GM23338 (cell line): ENCODE data around the gene ESPL1. TPM values are rescaled to one million over a fixed set of nuclear protein-coding genes. Genes with fewer than 3 reads are reported as not detected.

Experiments
- ATAC-seq: fragments of 200-7000 bp; cut with Tn5 transposase; 3 replicates; pipeline ENCODE4 v1.9.1; 2020
- DNase-seq: peaks from one replicate; pipeline ENCODE4 v3.0.0-alpha.2; 2015; ENCODE audit warnings: low spot score
- H2AFZ ChIP-seq: fragments of 200-600 bp; sonication (generic); 2 replicates; pipeline ENCODE4 v1.8.0; 2016; ENCODE audit warnings: antibody characterized with exemption, mild to moderate bottlenecking, moderate library complexity
- H3F3A ChIP-seq: fragments of 200-600 bp; sonication (generic); replicated peaks from 2 replicates; pipeline ENCODE4 v1.8.0; 2017; ENCODE audit warnings: antibody characterized with exemption, mixed run types, low read depth
- H3K27ac ChIP-seq: fragments of 200-600 bp; sonication (generic); 2 replicates; pipeline ENCODE4 v1.6.1; 2016; ENCODE audit warnings: low read depth
- H3K27me3 ChIP-seq: fragments of 200-600 bp; sonication (generic); 2 replicates; pipeline ENCODE4 v1.8.0; 2016; ENCODE audit warnings: mild to moderate bottlenecking, mixed run types, moderate library complexity; ENCODE audit not compliant: insufficient read depth
- H3K36me3 ChIP-seq: fragments of 200-600 bp; sonication (generic); 2 replicates; pipeline ENCODE4 v1.8.0; 2016; ENCODE audit warnings: mild to moderate bottlenecking; ENCODE audit not compliant: insufficient read depth
- H3K4me1 ChIP-seq: fragments of 200-600 bp; sonication (generic); 2 replicates; pipeline ENCODE4 v1.8.0; 2016; ENCODE audit warnings: mild to moderate bottlenecking, moderate library complexity; ENCODE audit not compliant: insufficient read depth
- H3K4me2 ChIP-seq: fragments of 200-600 bp; sonication (generic); 2 replicates; pipeline ENCODE4 v1.7.1; 2017; ENCODE audit warnings: mixed run types
- H3K4me3 ChIP-seq: fragments of 200-600 bp; sonication (generic); 2 replicates; pipeline ENCODE4 v1.6.1; 2016; ENCODE audit warnings: mixed run types
- H3K79me2 ChIP-seq: fragments of 200-600 bp; sonication (generic); replicated peaks from 2 replicates; pipeline ENCODE4 v1.8.0; 2017; ENCODE audit warnings: mild to moderate bottlenecking; ENCODE audit not compliant: insufficient read depth
- H3K9me2 ChIP-seq: fragments of 200-600 bp; sonication (generic); 2 replicates; pipeline ENCODE4 v1.8.0; 2017; ENCODE audit not compliant: insufficient read depth
- H4K20me1 ChIP-seq: fragments of 200-600 bp; sonication (generic); replicated peaks from 2 replicates; pipeline ENCODE4 v1.8.0; 2017; ENCODE audit warnings: mild to moderate bottlenecking; ENCODE audit not compliant: insufficient read depth
- H3K27ac Mint-ChIP-seq: 2 replicates; pipeline ENCODE4 v1.8.0; 2020; ENCODE audit warnings: inconsistent platforms, mild to moderate bottlenecking, moderate library complexity, mixed read lengths
- H3K27me3 Mint-ChIP-seq: 3 replicates; pipeline ENCODE4 v1.8.0; 2022; ENCODE audit warnings: low read depth, mild to moderate bottlenecking, moderate library complexity, mixed read lengths, inconsistent platforms; ENCODE audit not compliant: insufficient read depth, poor library complexity
- H3K36me3 Mint-ChIP-seq: 3 replicates; pipeline ENCODE4 v1.8.0; 2021; ENCODE audit warnings: low read depth, mild to moderate bottlenecking, inconsistent platforms, moderate library complexity, mixed read lengths
- H3K4me1 Mint-ChIP-seq: 3 replicates; pipeline ENCODE4 v1.8.0; 2020; ENCODE audit warnings: mild to moderate bottlenecking, inconsistent platforms, mixed read lengths
- H3K4me3 Mint-ChIP-seq: 3 replicates; pipeline ENCODE4 v1.8.0; 2021; ENCODE audit warnings: moderate library complexity, mild to moderate bottlenecking, inconsistent platforms, mixed read lengths
- H3K9me3 Mint-ChIP-seq: 3 replicates; pipeline ENCODE4 v1.8.0; 2020; ENCODE audit warnings: moderate library complexity, mild to moderate bottlenecking, inconsistent platforms, mixed read lengths
- CREB1 ChIP-seq: fragments of 250-450 bp; sonication (Bioruptor Pico); IDR thresholded peaks from 2 replicates; pipeline ENCODE4 v1.5.0; 2020; ENCODE audit warnings: low read depth, mild to moderate bottlenecking, moderate library complexity
- JUNB ChIP-seq: IDR thresholded peaks from one replicate; pipeline ENCODE4 v1.6.1; 2016; ENCODE audit warnings: antibody characterized with exemption; ENCODE audit not compliant: unreplicated experiment
- POLR2AphosphoS5 ChIP-seq: IDR thresholded peaks from 2 replicates; pipeline ENCODE4 v1.6.1; 2016; ENCODE audit warnings: antibody characterized with exemption, low read depth
- REST ChIP-seq: IDR thresholded peaks from one replicate; pipeline ENCODE4 v1.6.1; 2018; ENCODE audit warnings: antibody characterized with exemption; ENCODE audit not compliant: unreplicated experiment
- ZNF114 ChIP-seq: fragments of 250-450 bp; sonication (Bioruptor Pico); IDR thresholded peaks from 2 replicates; pipeline ENCODE4 v1.5.0; 2020; ENCODE audit warnings: mild to moderate bottlenecking, moderate library complexity
- ZNF331 ChIP-seq: fragments of 250-450 bp; sonication (Bioruptor Pico); IDR thresholded peaks from 2 replicates; pipeline ENCODE4 v1.5.0; 2020; ENCODE audit warnings: low read depth, mild to moderate bottlenecking, moderate library complexity
- ZNF462 ChIP-seq: fragments of 250-450 bp; sonication (Bioruptor Pico); IDR thresholded peaks from 2 replicates; pipeline ENCODE4 v1.5.0; 2020; ENCODE audit warnings: mild to moderate bottlenecking, moderate library complexity
- polyA plus RNA-seq: library from polyadenylated mRNA; unstranded; fragments of >200 nt; fragmentation: Nextera tagmentation; extraction: Ambion mirVana; gene quantifications from 2 replicates; pipeline ENCODE4 v1.2.1, GENCODE V29; 2016
- total RNA-seq: library from RNA; depleted of rRNA; stranded (reverse); fragments of >200 nt; shearing (Covaris generic); gene quantifications from 2 replicates; pipeline ENCODE4 v1.2.3, GENCODE V29; 2014

Gene ESPL1
- total and polyA plus RNA-seq, 2 experiments from 2014 or later, result 13.2 to 56.5 TPM

GRCh38 chr12:53252349-53252916, 15.7 kb upstream of the ESPL1 start:
- Histone ChIP-seq H3K4me1 (peaks cover 12% of the 10 kb centered on the region), H3K36me3 (no peaks in the 10 kb centered on the region), H3K27me3 (no peaks in the 10 kb centered on the region), H3K4me3 (peak overlapping the region; percentile 94), H3K79me2 (peaks cover 4% of the 10 kb centered on the region; the same call in 1 of the 2 replicates), H3K27ac (0 out of 2 replicates have a peak overlapping the region, but pooled peaks have one; percentile 50), H3K4me2 (peak overlapping the region; percentile 93), H4K20me1 (no peaks in the 10 kb centered on the region), H3K9me2 (no peaks in the 10 kb centered on the region), H3F3A (peaks cover 13% of the 10 kb centered on the region), H2AFZ (peak overlapping the region; percentile 97)
- H3K27me3 Mint-ChIP-seq, result peaks cover 21% of the 10 kb centered on the region
- peak overlapping the region; percentile 96 for H3K4me3 Mint-ChIP-seq
- H3K27ac Mint-ChIP-seq, result peak overlapping the region; percentile 89
- H3K36me3 Mint-ChIP-seq, result peaks cover 6% of the 10 kb centered on the region; the same call in 1 of the 3 replicates
- TF ChIP-seq ZNF462 (CRISPR knock-in tag) (no peak), CREB1 (CRISPR knock-in tag) (no peak), REST (no peak), POLR2AphosphoS5 (no peak), ZNF114 (no peak), ZNF331 (CRISPR knock-in tag) (no peak), JUNB (no peak)
- peaks cover 20% of the 10 kb centered on the region for H3K4me1 Mint-ChIP-seq
- DNase-seq (no peak), ATAC-seq (peak; percentile 8)
- no peaks in the 10 kb centered on the region; the same call in 2 of the 3 replicates for H3K9me3 Mint-ChIP-seq
